HG03025 (cell line): Measurements from ENCODE around the gene TMEM117.
"Not testable (repeated sequence)": the region's sequence is repeated elsewhere in the genome, so short reads cannot be mapped to it uniquely, and the experiment has no call there.

ENCODE experiments used
- ATAC-seq: cut with Tn5 transposase; IDR thresholded peaks from one replicate; pipeline ENCODE4 v1.9.1; 2021; ENCODE audit warnings: mild to moderate bottlenecking, moderate library complexity; ENCODE audit not compliant: unreplicated experiment, low FRiP score

TMEM117 gene

GRCh38 chr12:44003721-44004120 lies 167.8 kb downstream of the TMEM117 start:
- no peak for ATAC-seq

DNA sequence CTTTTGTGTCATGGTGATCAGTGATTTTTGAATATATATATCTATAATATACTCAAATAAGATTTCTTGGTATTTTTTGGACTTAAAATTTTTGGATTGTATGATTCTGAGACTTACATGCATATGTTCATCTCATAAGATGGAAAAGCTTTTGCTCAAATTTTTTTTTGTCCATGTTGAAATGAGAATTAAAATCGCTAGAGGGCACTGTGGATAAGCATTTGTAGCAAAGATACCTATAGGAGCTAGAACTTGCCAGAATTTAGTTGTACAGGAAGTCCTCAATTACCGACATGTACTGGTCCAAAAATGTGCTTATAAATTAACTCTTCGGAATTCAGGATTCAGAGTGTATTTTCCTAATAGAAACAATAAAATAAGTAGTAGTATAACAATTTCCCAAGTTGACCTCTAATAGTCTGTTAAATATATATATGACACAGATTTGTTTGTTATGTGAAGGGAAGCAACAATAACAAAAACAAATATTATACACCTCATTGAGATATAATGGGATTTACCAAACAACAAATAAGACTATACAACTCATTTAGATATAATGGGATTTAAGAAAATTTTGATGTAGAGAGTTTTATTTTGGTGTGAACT lies 179.6 kb downstream of the TMEM117 start:
- ATAC-seq = peak; percentile 75

- ATAC-seq = no peak
Measured at GRCh38 chr12:44017216-44017615, 181.3 kb downstream of the TMEM117 start.

DNA sequence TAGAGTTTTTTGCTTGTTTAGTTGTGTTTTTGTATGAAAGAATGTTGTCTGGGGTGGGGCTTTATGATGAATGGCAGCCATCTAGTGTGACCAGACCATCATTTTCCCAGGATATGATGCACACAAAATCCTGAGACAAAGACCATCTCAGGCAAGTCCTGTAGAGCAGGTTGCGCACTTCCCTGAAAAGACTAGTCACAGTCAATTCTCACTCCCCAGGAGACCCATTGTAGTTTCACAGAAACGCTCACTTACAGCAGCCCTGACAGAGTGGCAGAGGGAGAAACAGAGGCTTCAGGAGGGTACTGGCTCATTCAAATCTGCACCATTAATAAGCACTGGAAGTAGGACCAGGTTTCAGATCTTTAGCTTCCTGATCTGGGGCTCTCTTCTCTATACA lies 183.2 kb downstream of the TMEM117 start:
- no peak for ATAC-seq

DNA sequence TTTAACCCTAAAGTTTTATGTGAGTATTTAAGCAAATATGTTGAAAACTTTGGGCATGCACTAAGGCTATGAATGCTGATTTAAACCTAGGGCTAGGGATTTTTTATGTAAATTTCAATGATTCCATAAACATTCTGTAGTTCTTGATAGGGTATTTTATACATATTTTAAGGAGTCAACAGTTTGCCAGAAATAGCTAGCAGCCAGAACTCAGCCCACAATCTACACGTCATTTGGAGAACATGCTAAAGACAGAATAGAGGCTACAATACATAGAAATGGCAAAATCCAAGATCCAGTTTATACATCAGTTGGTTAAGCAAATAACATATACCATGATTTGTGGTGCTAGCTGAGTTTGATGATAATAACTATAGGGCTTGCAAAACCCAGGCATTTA lies 184.7 kb downstream of the TMEM117 start:
- ATAC-seq = no peak

DNA sequence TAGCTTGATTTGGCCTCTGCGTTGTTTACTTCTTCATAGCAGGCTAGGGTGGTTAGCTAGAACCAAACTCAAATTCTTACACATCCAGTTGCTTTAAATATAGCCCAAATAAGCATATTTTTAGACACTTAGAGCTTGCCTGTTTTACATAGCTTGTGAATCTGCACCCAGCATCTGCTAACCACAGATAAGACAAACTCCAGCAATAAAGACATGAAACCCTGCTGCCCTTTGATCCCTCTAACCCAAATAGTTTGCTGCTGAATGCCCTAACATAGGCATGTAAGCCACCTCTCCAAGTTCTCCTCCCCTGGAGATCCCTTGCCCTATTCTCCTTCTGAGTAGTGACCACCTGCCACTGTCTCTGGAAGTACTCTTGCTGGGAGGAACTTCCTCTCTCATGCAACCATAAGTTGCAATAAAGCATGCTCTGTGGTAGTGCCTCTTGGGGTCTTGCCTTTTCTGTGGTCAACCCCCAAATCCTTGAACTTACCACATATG lies 185.6 kb downstream of the TMEM117 start:
- peak; percentile 95 for ATAC-seq

- ATAC-seq = no peak
Measured at GRCh38 chr12:44025499-44025898, 189.6 kb downstream of the TMEM117 start.

DNA sequence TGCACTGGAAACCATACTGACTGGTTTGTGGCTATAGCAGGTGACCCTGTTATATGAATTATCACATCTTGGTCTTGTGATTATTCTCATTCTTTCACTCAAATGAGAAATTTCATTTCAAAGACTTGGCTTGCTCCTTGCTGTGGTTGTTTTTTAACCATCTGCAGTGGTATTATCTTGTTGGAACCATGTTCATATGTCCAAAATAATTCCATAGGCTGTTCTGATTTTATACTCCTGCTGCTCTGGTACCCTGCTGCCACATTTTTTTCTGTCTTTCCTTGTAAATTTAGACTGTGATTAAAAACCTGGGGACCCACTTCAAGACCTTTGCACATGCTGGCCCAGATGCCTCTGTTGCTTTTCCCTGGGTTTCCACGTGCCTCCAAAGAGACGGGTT lies 190.2 kb downstream of the TMEM117 start:
- no peak for ATAC-seq

DNA sequence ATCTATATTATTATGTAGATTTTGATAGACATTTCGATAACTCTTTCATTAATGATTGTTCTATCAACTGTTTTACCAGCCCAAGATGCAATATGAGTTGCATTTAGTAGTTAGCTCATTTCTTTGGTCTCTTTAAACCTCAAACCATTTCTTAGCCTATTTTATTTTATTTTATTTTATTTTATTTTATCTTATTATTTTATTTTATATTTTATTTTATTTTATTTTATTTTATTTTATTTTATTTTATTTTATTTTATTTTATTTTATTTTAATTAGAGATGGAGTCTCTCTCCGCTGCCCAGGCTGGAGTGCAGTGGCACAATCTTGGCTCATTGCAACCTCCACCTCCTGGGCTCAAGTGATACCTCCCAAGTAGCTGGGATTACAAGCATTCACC lies 191.0 kb downstream of the TMEM117 start:
- ATAC-seq = not testable (repeated sequence)

GRCh38 chr12:44029194-44029593 lies 193.3 kb downstream of the TMEM117 start:
- ATAC-seq = no peak

DNA sequence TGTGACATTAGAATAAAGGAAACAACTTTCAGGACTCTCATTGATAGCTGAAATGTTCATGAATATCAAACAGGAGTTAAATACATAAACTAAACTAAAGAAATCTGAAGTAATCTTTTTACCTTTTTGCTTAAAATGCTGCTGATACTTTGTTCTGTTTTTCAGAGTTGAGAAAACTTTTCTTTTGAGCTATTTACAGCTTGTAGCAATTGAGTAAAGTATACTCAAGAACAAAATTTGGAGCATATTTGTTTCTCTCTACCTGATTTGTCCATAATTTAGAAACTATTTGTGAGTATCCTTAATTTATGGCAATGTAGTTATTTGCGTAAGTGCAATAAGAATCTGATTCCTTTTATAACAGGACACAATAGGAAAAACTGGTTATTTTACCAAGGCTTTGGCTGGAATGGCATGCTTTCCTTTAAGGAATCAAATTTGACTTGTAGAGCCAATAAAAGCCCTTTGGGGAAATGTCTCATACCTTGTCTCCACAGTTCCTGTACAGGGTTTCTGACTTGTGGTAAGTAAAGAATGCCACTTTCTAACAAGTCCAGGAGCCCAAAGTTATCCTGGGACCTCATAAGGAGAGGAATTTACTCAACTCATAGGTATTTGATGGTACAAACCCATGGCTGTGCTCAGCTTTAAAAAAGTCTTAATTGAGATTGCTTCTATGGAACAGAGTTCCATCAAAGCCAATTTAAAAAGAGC lies 195.7 kb downstream of the TMEM117 start:
- no peak for ATAC-seq

DNA sequence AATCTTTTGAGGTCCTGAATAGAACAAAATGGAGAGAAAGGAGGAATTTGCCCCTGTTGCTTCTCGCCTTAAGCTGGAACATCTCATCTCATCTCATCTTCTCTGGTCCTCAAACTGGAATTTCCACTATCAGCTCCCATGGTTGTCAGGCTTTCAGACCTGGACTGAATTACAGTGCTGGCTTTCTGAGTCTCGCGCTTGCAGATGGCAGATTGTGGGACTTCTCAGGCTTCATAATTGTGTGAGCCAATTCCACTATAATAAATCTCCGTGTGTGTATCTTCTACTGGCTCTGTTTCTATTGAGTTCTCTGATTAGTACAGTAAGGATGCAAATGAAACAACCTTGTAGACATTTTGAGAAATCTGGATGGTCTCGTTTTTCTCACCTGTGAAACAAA lies 199.0 kb downstream of the TMEM117 start:
- ATAC-seq = no peak

- ATAC-seq = no peak
Measured at GRCh38 chr12:44036875-44037443, 201.1 kb downstream of the TMEM117 start.

- ATAC-seq = no peak
Measured at GRCh38 chr12:44038411-44038810, 202.5 kb downstream of the TMEM117 start.

- ATAC-seq = not testable (repeated sequence)
Measured at GRCh38 chr12:44044491-44044890, 208.6 kb downstream of the TMEM117 start.

DNA sequence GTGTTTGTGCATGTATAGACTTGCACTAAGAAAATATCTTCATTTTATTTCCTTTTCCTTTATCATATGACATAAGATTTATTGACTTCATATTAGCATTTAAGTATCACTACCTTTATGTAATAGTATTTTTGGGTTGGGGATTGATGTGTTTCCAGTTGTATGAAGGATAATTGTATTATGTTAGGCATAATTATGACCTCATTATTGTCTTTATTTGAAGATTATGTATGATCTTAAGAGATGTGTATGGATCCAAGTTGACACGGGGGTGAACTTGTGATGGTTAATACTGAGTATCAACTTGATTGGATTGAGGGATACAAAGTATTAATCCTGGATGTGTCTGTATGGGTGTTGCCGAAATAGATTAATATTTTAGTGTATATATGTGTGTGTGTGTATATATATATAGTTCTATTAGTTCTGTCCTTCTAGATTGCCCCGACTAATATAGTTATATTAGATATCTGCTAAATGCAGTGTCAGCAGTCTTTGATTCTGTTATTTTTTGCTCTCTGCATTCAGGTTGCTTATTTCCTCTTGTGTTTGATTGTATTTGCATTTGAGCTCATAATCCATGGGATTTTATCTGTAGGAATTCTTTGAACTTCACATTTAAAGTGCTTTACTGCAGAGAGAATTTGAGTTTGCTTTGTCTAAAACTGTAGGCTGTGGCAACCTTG lies 211.0 kb downstream of the TMEM117 start:
- ATAC-seq = no peak

GRCh38 chr12:44052554-44052953 lies 216.7 kb downstream of the TMEM117 start:
- ATAC-seq = no peak

DNA sequence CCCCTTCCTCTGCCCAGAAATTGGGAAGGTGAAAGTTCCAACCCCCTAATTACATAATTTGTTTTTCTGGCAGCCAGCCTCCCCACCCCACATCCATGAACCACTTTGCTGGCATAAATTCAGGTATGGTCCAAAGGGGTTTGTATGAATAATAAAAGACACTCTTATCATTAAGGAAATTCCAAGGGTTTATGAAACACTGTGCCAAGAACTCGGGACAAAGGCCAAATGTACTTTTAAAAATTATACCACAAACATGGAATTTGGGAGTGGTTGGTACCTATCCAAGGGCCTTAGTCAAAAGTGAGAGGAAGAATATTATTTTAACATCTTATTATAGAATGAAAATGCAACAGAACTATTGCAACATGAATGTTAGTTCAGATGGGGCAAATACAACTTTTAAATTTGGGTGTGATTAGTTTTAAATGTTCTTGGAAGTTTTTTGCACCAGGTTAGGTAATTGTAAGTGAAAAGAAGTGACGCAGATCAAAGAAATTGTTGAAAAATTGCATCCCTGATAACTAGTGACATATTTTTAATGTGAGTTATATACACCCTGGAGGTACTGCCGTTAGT lies 217.8 kb downstream of the TMEM117 start:
- no peak for ATAC-seq

DNA sequence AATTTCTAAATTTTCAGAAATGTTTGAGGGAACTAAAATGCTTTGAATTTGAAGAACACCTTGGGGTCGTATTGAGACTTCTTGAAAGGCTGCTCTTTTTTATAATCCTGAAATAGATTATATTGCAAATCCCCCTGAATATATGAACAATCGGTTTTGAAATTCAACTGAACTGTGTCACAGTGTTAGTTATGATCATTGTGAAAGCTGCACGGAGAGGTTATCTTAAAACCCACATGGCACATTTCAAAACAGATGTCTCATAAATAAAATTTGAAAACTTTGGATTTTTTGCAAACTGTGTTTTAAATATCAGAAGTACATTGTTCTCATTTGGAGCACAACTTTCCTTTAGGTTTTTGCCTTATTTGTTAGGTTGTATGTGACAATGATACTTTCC lies 218.4 kb downstream of the TMEM117 start:
- no peak for ATAC-seq

DNA sequence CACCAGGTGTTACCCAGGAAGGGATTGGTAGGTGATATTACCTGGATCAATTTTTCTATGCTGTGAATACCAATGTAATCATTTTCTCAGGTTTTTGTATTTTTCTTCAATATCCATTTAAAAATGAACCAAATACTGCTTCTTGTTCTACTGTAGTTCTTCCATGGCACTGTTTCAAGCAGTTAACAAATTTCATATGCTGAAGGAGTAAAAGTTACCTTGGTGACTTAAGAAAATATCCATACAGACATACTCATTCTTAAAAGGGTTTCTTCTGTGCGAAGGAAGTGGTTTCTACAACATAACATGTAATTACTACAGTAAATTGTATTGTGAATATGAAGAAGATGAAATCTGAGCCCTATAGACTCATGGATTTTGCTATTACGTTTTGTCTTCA lies 222.5 kb downstream of the TMEM117 start:
- no peak for ATAC-seq

DNA sequence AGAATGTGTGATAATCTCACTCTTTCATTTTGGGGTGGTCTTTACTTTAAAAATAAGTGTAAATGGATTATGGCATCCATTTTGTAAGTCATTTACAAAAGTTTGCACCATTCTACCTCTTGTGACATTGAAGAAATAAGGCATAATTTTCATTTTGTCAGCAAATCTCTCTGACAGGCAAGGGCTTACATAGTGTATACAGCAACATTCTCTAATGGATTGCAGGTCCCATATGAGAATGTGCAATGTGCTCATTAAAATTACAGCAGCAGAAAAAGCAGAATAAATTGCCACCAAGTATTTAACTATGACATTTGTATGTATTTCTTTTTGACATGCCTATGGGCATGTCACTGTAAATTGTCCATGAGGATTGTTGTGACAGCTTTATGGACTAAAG lies 223.6 kb downstream of the TMEM117 start:
- no peak for ATAC-seq
